ENCODE results near the gene RNFT1.
A peak's percentile ranks its signal among the peaks of the same experiment; 100 is the strongest.
"Not testable (repeated sequence)": the region's sequence is repeated elsewhere in the genome, so short reads cannot be mapped to it uniquely, and the experiment has no call there.

RNFT1 gene, protein sequence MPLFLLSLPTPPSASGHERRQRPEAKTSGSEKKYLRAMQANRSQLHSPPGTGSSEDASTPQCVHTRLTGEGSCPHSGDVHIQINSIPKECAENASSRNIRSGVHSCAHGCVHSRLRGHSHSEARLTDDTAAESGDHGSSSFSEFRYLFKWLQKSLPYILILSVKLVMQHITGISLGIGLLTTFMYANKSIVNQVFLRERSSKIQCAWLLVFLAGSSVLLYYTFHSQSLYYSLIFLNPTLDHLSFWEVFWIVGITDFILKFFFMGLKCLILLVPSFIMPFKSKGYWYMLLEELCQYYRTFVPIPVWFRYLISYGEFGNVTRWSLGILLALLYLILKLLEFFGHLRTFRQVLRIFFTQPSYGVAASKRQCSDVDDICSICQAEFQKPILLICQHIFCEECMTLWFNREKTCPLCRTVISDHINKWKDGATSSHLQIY

DNA sequence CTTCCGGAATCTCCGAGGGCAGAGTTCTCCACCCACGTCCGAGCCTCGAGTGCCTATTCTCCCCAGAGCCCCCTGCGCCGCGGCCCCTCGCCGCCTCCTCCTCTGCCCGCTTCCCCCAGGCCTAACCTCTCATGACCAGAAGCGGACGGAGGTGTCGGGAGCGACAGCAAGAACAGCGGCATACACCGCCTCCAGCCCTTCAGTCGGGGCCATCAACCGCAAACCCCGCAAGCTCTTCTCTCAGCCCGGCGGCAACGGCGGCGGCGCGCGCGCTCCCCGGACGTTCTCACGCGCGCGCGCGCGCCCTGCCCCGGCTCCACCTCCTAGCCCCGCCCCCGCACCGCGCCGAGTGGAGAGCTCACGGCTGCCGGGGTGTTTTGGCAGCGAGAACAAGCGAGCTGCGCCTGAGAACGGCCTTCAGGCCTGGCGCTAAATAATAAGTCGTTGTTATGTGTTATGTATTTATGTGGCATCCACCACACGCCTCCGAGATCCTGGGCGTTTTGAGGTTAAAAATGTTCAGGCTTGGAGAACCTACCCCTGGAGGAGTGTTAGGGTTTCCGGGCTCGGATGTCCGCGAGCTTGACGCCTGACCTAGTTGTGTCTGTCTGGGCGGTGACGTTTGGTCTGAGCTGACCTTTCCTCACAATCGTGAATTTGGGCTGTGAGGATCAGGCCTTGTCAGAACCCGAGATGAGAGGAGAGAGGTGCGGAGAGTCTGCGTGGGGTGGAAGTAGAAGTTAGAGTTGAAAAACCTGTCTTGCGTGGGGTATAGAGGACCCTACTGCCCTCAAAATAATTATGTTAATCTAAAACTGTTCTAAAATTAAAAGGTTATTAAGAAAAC lies at the start of gene RNFT1:
TSS of gene RNFT1 (minus strand) at position 259 of the 847 bp plus-strand sequence. CDS start at position 182, 77 bp downstream.
- Histone ChIP-seq H3K4me3 (peak within 1 kb of the TSS; percentile 80), H3K27ac (peak within 1 kb of the TSS; percentile 90 to 93)
- TF ChIP-seq, protein P1, sequence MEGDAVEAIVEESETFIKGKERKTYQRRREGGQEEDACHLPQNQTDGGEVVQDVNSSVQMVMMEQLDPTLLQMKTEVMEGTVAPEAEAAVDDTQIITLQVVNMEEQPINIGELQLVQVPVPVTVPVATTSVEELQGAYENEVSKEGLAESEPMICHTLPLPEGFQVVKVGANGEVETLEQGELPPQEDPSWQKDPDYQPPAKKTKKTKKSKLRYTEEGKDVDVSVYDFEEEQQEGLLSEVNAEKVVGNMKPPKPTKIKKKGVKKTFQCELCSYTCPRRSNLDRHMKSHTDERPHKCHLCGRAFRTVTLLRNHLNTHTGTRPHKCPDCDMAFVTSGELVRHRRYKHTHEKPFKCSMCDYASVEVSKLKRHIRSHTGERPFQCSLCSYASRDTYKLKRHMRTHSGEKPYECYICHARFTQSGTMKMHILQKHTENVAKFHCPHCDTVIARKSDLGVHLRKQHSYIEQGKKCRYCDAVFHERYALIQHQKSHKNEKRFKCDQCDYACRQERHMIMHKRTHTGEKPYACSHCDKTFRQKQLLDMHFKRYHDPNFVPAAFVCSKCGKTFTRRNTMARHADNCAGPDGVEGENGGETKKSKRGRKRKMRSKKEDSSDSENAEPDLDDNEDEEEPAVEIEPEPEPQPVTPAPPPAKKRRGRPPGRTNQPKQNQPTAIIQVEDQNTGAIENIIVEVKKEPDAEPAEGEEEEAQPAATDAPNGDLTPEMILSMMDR (IDR thresholded peaks at IDR 0.05), result no peak
- peak; percentile 90 for DNase-seq (ENCODE audit: low spot score)

DNA sequence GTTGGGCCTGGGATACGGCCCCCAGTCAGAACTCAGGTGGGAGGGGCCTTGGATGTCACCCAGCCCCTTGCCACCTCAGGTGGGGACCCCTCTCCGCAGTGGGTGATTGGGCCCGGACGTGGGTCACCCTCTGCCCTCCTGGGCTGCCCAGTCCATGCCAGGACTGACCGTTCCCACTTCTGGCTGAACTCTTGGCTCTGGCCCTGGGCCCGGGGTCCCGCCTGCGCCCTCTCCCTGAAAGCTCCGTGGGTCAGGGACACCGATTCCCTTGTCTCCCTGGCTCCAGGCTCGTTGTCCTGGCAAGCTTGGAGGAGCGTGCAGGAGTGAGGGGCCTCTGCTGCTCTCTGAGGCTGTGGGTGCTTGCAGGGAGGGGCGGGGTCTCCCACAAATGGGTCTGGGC lies 44.8 kb upstream of the RNFT1 start:
- DNase-seq (ENCODE audit: low spot score); H3K27ac ChIP-seq; H3K4me3 ChIP-seq: not testable (repeated sequence)

DNA sequence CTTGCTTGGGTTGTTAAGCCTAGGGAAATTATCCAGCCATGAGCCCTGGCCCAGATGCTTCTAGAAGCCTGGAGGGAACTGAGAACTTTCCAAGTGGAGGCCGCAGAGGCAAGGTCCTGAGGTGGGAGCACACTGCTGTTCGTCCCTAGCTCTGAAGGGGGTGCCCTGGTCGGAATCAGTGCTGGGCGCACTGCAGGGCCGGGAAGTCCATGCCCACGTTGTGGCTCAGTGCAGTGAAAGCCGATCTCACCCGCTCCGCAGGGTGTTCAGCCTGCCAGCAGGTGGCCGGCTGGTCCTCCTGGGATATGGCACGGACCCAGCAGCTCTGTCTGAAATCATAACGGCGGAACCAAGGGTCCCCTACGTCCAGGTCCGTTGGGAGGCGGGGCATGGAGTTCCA lies 43.8 kb upstream of the RNFT1 start:
- not testable (repeated sequence) for H3K4me3 ChIP-seq; DNase-seq (ENCODE audit: low spot score); H3K27ac ChIP-seq

DNA sequence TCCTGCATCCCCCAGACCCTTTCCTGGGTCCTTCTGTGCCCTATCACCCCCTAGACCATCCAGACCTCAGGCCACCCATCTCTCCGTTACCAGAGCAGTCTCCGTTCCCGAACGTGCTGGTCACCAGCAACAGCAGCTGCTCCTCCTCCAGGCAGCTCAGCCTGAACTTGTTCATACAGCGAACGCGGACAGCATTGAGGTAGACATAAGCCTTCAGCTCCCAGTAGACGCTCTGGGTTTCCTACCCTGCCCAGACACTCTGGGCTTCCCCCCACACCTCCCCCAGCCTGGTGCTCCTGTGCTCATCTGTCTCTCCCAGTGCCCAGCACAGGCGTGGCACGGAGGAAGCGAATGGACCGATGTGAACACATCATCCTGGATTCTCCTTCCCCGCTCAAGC lies 41.6 kb upstream of the RNFT1 start:
- Histone ChIP-seq H3K4me3 (no peak overlapping the region), H3K27ac (no peak overlapping the region)
- TF ChIP-seq, protein P1 (IDR thresholded peaks at IDR 0.05), result no peak
- no peak for DNase-seq (ENCODE audit: low spot score)

DNA sequence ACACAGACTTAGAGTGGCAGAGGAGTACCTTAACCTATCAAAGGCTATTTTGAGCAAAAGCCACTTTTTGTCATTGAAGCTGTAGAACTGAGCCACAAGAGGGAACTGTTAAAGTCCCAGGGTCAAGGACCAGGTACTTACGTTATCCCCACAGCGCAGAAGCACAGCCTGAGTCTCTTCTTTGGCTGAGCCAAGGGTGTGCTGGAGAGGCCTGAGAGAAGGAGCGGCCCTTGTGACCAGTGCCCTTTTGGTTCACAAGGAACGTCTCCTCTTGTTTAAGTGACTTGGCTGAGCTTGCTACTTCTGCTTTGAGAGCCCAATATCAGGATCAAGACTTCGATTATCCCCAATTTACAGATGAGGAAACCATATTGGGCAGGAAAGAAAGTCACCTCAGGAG lies 40.0 kb upstream of the RNFT1 start:
- DNase-seq (ENCODE audit: low spot score); H3K27ac ChIP-seq; H3K4me3 ChIP-seq: not testable (repeated sequence)

DNA sequence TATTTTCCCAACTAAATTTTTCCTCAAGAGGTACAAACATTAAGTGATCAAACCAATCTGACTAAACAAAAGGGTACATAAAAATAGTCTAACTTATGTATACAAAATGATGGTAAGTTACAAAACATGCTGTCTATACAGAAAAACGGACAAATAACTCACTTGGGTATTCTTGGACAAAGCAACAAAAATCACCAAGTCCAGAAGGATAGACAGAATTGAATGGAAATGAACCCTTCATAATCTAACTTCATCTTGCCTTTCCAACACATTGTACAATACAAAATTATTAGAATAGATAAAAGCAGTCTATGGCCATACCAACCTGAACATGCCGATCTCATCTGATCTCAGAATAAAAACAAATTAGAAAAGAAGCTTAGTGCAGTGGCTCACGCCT lies 37.9 kb upstream of the RNFT1 start:
- DNase-seq (ENCODE audit: low spot score); H3K27ac ChIP-seq: not testable (repeated sequence)

DNA sequence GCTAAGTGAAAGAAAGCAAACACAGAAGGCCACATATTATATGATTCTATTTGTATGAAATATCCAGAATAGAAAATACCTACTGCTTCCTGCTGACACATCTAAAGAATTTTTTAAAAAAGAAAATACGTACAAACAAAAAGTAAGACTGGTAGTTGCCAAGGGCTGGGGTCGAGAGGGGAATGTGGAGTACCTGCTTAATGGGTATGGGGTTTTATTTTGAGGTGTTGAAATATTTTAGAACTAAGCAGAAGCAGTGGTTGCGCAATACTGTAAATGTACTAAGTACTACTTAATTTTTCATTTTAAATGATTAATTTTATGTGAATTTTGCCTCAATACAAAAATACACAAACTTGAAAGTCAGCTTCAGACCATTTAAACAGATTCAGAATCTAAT lies 32.1 kb upstream of the RNFT1 start:
- not testable (repeated sequence) for H3K4me3 ChIP-seq; H3K27ac ChIP-seq; DNase-seq (ENCODE audit: low spot score)

More for the DNA sequence above, 37.9 kb upstream of the RNFT1 start:
- H3K4me3 ChIP-seq, result not testable (repeated sequence)

DNA sequence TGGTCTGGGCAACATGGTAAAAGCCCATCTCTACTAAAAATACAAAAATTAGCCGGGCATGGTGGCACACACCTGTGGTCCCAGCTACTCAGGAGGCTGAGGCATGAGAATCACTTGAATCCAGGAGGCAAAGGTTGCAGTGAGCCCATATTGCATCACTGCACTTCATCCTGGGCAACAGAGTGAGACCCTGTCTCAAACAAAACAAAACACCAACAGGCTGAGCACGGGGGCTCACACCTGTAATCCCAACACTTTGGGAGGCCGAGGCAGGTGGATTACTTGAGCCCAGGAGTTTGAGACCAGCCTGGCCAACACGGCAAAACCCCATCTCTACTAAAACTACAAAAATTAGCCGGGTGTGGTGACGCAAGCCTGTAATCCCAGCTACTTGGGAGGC lies 10.6 kb upstream of the RNFT1 start:
- H3K4me3 ChIP-seq; DNase-seq (ENCODE audit: low spot score); H3K27ac ChIP-seq: not testable (repeated sequence)

DNA sequence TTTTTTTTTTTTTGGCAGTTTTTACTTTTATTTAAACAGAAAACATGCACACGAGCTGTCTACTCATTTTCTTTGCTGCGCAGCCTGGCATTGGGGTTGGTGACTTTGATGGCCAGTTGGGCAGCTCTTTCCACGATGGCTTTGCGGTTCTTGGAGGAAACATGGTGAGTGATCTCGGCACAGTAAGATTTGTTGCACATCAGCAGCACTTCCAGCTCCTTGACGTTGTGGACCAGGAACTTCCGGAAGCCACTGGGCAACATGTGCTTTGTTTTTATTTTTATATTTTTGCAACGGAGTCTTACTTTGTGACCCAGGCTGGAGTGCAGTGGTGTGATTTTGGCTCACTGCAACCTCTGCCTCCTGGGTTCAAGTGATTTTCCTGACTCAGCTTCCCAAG lies 8.9 kb upstream of the RNFT1 start:
- DNase-seq (ENCODE audit: low spot score); H3K4me3 ChIP-seq; H3K27ac ChIP-seq: not testable (repeated sequence)

DNA sequence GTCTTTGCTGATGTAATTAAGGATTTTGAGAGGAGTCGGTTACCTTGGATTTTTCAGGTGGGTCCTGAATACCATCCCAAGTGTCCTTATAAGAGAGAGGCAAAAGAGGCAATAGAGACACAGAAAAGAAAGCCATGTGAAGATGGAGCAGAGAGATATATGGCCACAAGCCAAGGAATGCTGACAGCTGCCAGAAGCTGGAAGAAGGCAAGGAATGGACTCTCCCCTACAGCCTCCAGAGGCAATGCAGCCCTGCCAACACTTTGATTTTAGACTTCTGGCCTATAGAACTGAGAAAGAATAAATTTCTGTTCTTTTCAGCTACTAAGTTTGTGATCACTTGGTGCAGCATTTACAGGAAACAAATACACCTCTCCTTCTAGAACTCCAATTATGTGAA lies 8.2 kb upstream of the RNFT1 start:
- no peak for DNase-seq (ENCODE audit: low spot score)
- TF ChIP-seq, protein P1 (IDR thresholded peaks at IDR 0.05), result no peak
- Histone ChIP-seq H3K27ac (no peak overlapping the region), H3K4me3 (no peak overlapping the region)

DNA sequence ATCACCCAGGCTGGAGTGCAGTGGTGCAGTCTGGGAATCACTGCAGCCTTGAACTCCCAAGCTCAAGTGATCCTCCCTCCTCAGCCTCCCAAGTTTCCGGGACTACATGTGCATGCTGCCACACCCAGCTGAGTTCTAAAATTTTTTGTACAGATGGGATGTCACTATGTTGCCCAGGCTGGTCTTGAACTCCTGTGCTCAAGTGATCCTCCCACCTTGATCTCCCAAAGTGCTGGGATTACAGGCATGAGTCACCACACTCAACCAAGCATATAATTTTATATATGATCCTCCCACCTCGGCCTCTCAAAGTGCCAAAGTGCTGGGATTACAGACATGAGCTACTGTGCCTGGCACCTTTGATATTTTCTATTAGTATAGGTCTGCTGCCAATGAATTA lies 7.2 kb upstream of the RNFT1 start:
- not testable (repeated sequence) for DNase-seq (ENCODE audit: low spot score); H3K4me3 ChIP-seq; H3K27ac ChIP-seq
